ENCODE results near the gene ABCA13. TPM values are rescaled to one million over a fixed set of nuclear protein-coding genes. Genes with fewer than 3 reads are reported as not detected.

The ABCA13 gene
- total RNA-seq, 1 donor, result 0.54 TPM

DNA sequence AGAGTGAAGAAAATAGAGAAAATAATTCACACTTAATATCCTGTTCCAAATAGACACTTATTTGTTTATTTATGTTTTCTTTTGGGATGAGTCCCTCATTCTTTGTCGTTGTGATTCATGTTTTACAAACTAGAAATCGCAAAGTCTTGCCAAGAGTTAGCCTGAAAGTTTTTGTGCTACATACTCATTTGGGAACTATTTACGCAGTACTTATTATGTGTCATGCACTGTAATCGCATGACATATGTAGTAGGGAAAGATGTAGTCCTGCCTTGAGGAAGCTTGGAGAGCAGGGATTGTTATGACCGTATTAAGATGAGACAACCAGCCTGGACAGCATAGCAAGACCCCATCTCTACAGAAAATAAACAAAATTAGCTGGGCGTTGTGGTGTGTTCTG lies 189.3 kb downstream of the ABCA13 start:
- DNase-seq (ENCODE audit: low read depth), result no peak
- no peak overlapping the region for H3K4me3 ChIP-seq (ENCODE audit: low read depth, low read length)
- TF ChIP-seq, protein P1, sequence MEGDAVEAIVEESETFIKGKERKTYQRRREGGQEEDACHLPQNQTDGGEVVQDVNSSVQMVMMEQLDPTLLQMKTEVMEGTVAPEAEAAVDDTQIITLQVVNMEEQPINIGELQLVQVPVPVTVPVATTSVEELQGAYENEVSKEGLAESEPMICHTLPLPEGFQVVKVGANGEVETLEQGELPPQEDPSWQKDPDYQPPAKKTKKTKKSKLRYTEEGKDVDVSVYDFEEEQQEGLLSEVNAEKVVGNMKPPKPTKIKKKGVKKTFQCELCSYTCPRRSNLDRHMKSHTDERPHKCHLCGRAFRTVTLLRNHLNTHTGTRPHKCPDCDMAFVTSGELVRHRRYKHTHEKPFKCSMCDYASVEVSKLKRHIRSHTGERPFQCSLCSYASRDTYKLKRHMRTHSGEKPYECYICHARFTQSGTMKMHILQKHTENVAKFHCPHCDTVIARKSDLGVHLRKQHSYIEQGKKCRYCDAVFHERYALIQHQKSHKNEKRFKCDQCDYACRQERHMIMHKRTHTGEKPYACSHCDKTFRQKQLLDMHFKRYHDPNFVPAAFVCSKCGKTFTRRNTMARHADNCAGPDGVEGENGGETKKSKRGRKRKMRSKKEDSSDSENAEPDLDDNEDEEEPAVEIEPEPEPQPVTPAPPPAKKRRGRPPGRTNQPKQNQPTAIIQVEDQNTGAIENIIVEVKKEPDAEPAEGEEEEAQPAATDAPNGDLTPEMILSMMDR (IDR thresholded peaks at IDR 0.05; ENCODE audit: insufficient read depth, low read length), result no peak

DNA sequence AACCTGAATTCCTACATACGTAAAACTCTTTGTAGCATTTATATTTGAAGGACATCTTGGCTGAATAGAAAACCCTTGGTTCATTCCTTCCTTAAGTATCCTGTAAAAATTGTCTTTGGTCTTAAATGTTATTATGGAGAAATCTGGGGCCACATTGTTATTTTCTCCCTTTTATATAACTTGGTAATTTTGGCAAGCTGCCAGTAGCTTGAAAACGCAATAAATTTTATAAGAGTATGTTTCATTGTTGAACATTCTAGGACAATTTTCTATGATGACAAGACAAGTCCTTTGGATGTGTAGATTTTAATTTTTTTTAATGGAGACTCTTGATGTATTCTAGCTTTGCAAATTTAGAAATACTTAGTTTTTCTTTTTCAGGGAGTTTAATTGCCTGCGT lies 191.9 kb downstream of the ABCA13 start:
- TF ChIP-seq, protein P1 (IDR thresholded peaks at IDR 0.05; ENCODE audit: insufficient read depth, low read length), result no peak
- DNase-seq (ENCODE audit: low read depth), result peak; percentile 2

DNA sequence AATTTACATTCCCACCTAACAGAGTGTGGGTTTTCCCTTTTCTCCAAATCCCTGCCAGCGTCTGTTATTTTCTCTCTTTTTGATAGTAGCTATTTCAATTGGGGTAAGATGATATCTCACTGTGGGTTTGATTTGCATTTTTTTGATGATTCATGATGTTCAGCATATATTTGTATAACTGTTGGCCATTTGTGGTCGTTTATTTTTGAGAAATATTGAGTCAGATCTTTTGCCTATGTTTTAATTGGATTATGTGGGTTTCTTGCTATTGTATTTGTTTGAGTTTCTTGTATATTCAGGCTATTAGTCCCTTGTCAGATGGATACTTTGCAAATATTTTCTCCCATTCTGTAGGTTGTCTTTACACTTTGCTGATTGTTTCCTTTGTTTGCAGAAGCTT lies 193.8 kb downstream of the ABCA13 start:
- TF ChIP-seq, protein P1 (IDR thresholded peaks at IDR 0.05; ENCODE audit: insufficient read depth, low read length), result no peak
- no peak for DNase-seq (ENCODE audit: low read depth)
- H3K4me3 ChIP-seq (ENCODE audit: low read depth, low read length), result no peak overlapping the region

More for the DNA sequence above, 191.9 kb downstream of the ABCA13 start:
- H3K4me3 ChIP-seq (ENCODE audit: low read depth, low read length), result no peak overlapping the region

DNA sequence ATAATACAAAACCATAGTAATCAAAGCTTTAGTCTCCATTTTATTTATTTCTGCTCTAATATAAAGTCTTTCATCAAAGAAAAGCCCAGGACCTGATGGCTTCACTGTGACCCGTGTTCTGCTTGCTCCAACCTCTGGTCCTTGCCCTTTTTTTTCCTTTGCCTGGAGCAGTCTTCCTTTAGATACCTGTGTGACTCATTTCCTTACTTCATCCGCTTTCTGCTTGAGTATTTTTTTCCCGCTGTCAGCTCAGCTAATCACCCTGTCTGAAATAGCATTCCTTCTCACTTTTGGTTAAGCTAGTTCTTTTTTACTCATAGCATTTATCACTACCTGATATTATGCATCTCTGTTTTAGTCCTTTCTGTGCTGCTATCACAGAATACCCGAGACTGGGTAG lies 194.8 kb downstream of the ABCA13 start:
- no peak overlapping the region for H3K4me3 ChIP-seq (ENCODE audit: low read depth, low read length)
- TF ChIP-seq, protein P1 (IDR thresholded peaks at IDR 0.05; ENCODE audit: insufficient read depth, low read length), result no peak
- DNase-seq (ENCODE audit: low read depth), result no peak

DNA sequence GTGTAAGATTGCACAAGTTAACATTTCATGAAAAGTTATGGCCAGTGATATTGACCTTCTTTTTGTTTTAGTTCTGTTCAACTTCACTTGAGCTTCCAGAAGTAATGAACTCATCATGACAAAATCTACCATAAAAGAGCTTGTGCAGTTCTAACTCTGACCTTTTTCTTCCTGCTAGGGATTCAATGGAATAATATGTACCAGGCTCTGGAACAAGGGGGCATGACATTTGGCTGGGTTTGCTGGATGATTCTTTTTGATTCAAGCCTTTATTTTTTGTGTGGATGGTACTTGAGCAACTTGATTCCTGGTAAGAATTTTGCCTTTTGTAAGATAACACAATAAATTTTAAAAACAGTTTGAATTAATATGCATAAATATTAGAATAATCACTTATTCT lies 205.0 kb downstream of the ABCA13 start:
- no peak overlapping the region for H3K4me3 ChIP-seq (ENCODE audit: low read depth, low read length)
- DNase-seq (ENCODE audit: low read depth), result no peak
- TF ChIP-seq, protein P1 (IDR thresholded peaks at IDR 0.05; ENCODE audit: insufficient read depth, low read length), result no peak

DNA sequence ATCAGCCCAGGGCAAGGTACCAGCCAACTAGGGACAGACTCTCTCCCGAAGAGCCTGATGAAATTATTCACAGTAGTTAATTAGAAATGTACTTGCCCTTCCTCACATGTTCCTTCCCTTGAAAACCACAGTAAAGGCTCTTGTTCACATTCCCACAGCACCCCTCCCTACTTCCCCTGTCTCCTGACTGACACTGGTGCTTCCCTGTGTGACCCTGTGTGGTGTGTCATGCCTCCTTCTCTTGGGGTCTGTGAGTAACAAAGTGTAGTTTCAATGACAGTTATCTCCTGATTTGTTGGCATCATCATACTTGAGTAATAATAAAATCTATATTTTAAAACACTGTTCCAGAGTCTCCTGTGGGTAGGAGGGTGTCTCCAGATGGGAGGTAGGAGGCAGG lies 209.7 kb downstream of the ABCA13 start:
- H3K4me3 ChIP-seq (ENCODE audit: low read depth, low read length), result no peak overlapping the region
- TF ChIP-seq, protein P1 (IDR thresholded peaks at IDR 0.05; ENCODE audit: insufficient read depth, low read length), result no peak
- no peak for DNase-seq (ENCODE audit: low read depth)

DNA sequence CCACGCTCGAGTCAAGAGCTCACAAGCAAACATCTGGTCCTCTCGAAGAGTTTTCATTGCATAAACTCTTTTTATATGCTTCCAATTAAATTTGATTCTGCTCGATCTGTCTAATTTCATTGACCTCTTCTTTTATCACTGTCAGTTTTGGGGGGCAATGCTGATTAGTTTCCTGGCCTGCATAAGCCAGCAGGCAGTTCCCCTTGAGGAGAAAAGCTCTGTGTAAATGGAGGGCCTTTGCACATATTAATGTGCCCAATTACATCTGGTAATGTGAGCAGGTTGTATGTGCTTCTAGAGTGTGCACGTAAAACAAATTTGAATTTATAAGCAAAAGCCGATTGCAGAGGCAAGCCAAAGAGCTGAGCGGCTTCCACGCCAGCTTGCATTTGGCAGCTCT lies 210.3 kb downstream of the ABCA13 start:
- H3K4me3 ChIP-seq (ENCODE audit: low read depth, low read length), result no peak overlapping the region
- DNase-seq (ENCODE audit: low read depth), result no peak
- TF ChIP-seq, protein P1 (IDR thresholded peaks at IDR 0.05; ENCODE audit: insufficient read depth, low read length), result no peak
